Measurements from ENCODE around the gene NFKBIZ. TPM values are rescaled to one million over a fixed set of nuclear protein-coding genes. Genes with fewer than 3 reads are reported as not detected.
"Not testable (repeated sequence)": the region's sequence is repeated elsewhere in the genome, so short reads cannot be mapped to it uniquely, and the experiment has no call there.

The NFKBIZ gene
- total and polyA plus RNA-seq, 4 donors: 4.8 to 78.8 (median 23.7) TPM

DNA sequence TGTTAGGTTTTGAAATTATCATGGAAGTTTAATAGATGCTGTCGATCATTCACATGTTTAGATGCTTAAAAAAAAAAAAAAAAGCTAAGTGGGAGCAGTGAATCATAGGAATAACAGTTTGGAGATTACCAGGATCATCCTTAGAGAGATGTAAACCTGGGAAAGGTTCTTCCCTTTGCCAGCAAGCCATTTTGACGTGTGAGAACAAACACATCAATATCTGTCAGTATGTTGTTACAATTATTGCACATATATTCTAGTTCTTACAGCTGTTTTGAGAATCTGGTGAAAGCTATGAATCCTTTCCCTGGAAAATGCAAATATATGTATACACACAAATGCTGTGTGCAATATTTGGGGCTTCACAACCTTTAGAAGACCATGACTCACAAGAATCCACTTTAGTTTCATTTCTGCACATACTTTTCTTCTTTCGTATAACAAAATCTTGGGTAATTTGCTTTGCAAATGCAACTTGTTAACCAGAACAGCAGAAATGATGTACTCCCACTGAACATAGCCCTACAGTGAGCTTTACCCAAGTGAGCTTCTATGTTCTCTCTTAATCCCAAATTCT is 12.0 kb downstream of the NFKBIZ start (continued):
- no peak for TF ChIP-seq RXRA (IDR thresholded peaks at IDR 0.05)
- no peak for TF ChIP-seq FOXA1 (IDR thresholded peaks at IDR 0.05)
- no peak for TF ChIP-seq HNF4A (conservative IDR thresholded peaks at IDR 0.05)

DNA sequence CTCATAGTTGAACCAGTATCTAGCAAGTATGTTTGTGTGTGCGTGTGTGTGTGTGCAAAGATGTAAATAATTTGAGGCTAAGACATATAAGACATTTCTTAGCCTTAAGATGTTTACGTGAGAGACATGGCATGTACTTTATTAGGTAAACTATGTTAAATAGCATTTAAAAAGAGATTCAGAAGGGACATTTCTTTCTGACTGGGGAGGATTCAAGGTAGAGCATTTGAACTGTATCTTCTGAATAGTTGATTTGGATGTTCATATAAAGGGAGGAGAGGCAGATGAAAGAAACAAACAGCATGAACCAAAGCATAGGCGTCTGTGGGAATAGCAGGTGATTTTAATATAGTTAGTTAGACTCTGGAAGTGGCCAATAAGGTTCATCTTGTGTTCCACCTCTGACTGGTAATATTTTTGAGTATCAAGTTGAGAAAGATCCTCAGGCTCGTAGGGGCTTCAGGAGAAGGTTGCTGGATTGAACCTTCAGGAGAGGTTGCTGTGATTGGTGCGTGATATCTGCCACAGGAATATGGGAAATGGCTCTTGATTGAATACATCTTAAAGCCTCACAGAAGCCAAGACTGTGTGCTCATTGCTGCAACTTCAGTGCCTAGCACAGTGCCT is 12.6 kb downstream of the NFKBIZ start:
- H3K4me1 ChIP-seq (ENCODE audit: control insufficient read depth in 4 of 4, insufficient read depth in 4 of 4, low read length in 3 of 4): peaks cover 0 to 7% (median 4%) of the 10 kb centered on the region in 4 donors
- H3K27ac ChIP-seq (ENCODE audit: low read depth in 1 of 2, low read length in 2 of 2): no peak overlapping the region
- peaks cover 3 to 52% (median 45%) of the 10 kb centered on the region in 4 donors for H3K36me3 ChIP-seq (ENCODE audit: control insufficient read depth in 4 of 4, insufficient read depth in 3 of 4, low read depth in 1 of 4, low read length in 3 of 4)
- no peaks in the 10 kb centered on the region for H3K9me3 ChIP-seq (ENCODE audit: control insufficient read depth in 4 of 4, low read length in 3 of 4)
- H3K9ac ChIP-seq (ENCODE audit: low read depth in 1 of 2, low read length in 2 of 2): no peak overlapping the region
- TF ChIP-seq, protein P1, sequence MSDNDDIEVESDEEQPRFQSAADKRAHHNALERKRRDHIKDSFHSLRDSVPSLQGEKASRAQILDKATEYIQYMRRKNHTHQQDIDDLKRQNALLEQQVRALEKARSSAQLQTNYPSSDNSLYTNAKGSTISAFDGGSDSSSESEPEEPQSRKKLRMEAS (IDR thresholded peaks at IDR 0.05): no peak
- TF ChIP-seq SP1 (IDR thresholded peaks at IDR 0.05) (no peak), FOXA1 (IDR thresholded peaks at IDR 0.05) (no peak), JUND (IDR thresholded peaks at IDR 0.05) (no peak), RXRA (IDR thresholded peaks at IDR 0.05) (no peak), HNF4G (IDR thresholded peaks at IDR 0.05) (no peak), GABPA (IDR thresholded peaks at IDR 0.05 in 1 of 2, conservative IDR thresholded peaks at IDR 0.05 in 1 of 2) (no peak), YY1 (IDR thresholded peaks at IDR 0.05) (no peak)
- TF ChIP-seq, protein P2, sequence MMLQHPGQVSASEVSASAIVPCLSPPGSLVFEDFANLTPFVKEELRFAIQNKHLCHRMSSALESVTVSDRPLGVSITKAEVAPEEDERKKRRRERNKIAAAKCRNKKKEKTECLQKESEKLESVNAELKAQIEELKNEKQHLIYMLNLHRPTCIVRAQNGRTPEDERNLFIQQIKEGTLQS (IDR thresholded peaks at IDR 0.05): no peak
- TF ChIP-seq, protein P3, sequence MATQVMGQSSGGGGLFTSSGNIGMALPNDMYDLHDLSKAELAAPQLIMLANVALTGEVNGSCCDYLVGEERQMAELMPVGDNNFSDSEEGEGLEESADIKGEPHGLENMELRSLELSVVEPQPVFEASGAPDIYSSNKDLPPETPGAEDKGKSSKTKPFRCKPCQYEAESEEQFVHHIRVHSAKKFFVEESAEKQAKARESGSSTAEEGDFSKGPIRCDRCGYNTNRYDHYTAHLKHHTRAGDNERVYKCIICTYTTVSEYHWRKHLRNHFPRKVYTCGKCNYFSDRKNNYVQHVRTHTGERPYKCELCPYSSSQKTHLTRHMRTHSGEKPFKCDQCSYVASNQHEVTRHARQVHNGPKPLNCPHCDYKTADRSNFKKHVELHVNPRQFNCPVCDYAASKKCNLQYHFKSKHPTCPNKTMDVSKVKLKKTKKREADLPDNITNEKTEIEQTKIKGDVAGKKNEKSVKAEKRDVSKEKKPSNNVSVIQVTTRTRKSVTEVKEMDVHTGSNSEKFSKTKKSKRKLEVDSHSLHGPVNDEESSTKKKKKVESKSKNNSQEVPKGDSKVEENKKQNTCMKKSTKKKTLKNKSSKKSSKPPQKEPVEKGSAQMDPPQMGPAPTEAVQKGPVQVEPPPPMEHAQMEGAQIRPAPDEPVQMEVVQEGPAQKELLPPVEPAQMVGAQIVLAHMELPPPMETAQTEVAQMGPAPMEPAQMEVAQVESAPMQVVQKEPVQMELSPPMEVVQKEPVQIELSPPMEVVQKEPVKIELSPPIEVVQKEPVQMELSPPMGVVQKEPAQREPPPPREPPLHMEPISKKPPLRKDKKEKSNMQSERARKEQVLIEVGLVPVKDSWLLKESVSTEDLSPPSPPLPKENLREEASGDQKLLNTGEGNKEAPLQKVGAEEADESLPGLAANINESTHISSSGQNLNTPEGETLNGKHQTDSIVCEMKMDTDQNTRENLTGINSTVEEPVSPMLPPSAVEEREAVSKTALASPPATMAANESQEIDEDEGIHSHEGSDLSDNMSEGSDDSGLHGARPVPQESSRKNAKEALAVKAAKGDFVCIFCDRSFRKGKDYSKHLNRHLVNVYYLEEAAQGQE (IDR thresholded peaks at IDR 0.05): no peak
- DNase-seq (ENCODE audit: low spot score): no peak
- no peaks in the 10 kb centered on the region for H3K27me3 ChIP-seq (ENCODE audit: control insufficient read depth in 4 of 4, insufficient read depth in 4 of 4, low read length in 3 of 4)
- H3K4me3 ChIP-seq (ENCODE audit: low read depth in 1 of 3, low read length in 3 of 3): no peak overlapping the region
- whole genome bisulfite sequencing: 83% methylated on average over 5 of the region's 5 CpGs

DNA sequence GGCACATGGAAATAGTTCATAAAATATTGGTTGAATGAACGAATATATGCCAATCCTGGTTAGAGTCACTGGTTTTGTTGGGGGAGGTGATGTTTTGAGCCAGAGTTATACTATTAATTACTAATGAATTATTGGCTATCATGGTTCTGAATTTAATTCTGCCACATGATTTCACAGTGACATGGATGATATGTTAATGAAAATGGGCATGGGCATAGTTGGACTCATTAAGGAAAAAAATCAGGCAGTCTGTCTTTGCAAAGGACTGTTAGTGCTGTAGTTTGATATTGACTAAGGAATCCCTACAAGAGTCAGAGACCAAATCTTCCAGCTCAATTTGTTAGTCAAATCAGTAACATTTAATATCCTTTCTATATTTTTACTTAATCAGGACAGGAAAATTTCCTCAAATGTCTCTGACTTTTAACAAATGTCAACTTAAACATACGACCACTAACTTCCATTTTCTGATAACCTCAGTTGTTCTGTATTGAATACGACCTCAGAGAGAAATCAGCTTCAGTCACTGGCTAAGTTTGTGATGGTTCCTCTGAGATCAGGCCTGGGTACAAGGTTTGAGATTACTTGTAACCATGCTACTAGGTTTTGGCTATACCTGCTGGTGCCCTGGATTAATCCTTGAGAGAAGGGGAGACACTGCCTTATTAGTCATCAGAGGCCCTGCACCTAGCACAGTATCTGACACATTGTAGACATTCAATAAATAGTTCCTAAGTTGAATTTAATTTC is 13.3 kb downstream of the NFKBIZ start:
- Histone ChIP-seq H3K9me3 (ENCODE audit: control insufficient read depth in 4 of 4, low read length in 3 of 4) (no peaks in the 10 kb centered on the region), H3K9ac (ENCODE audit: low read depth in 1 of 2, low read length in 2 of 2) (no peak overlapping the region), H3K4me1 (ENCODE audit: control insufficient read depth in 4 of 4, insufficient read depth in 4 of 4, low read length in 3 of 4) (peaks cover 0 to 11% (median 6%) of the 10 kb centered on the region in 4 donors), H3K36me3 (ENCODE audit: control insufficient read depth in 4 of 4, insufficient read depth in 3 of 4, low read depth in 1 of 4, low read length in 3 of 4) (peaks cover 0 to 45% (median 38%) of the 10 kb centered on the region in 4 donors), H3K4me3 (ENCODE audit: low read depth in 1 of 3, low read length in 3 of 3) (no peak overlapping the region), H3K27ac (ENCODE audit: low read depth in 1 of 2, low read length in 2 of 2) (no peak overlapping the region), H3K27me3 (ENCODE audit: control insufficient read depth in 4 of 4, insufficient read depth in 4 of 4, low read length in 3 of 4) (no peaks in the 10 kb centered on the region)
- TF ChIP-seq, protein P4, sequence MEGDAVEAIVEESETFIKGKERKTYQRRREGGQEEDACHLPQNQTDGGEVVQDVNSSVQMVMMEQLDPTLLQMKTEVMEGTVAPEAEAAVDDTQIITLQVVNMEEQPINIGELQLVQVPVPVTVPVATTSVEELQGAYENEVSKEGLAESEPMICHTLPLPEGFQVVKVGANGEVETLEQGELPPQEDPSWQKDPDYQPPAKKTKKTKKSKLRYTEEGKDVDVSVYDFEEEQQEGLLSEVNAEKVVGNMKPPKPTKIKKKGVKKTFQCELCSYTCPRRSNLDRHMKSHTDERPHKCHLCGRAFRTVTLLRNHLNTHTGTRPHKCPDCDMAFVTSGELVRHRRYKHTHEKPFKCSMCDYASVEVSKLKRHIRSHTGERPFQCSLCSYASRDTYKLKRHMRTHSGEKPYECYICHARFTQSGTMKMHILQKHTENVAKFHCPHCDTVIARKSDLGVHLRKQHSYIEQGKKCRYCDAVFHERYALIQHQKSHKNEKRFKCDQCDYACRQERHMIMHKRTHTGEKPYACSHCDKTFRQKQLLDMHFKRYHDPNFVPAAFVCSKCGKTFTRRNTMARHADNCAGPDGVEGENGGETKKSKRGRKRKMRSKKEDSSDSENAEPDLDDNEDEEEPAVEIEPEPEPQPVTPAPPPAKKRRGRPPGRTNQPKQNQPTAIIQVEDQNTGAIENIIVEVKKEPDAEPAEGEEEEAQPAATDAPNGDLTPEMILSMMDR (IDR thresholded peaks at IDR 0.05; ENCODE audit: low read depth, low read length, missing input control): no peak
- no peak for TF ChIP-seq HNF4G (IDR thresholded peaks at IDR 0.05)
- no peak for DNase-seq (ENCODE audit: low spot score)
- 71% methylated on average over 3 of the region's 3 CpGs for WGBS

DNA sequence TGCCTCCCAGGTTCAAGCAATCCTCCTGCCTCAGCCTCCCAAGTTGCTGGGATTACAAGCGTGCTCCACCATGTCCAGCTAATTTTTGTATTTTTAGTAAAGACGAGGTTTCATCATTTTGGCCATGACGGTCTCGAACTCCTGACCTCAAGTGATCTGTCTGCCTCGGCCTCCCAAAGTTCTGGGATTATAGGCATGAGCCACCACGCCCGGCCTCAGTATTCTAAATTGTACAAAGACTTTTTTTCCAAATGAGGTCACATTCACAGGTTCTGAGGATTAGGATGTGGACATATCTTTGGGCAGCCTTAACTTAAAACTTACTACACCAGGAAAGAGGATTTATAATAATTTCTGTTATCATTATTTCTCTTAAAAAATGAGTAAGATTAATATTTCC is 15.6 kb downstream of the NFKBIZ start:
- not testable (repeated sequence) for H3K9ac ChIP-seq (ENCODE audit: low read depth in 1 of 2, low read length in 2 of 2); H3K4me3 ChIP-seq (ENCODE audit: low read depth in 1 of 3, low read length in 3 of 3); H3K27ac ChIP-seq (ENCODE audit: low read depth in 1 of 2, low read length in 2 of 2); H3K27me3 ChIP-seq (ENCODE audit: control insufficient read depth in 4 of 4, insufficient read depth in 4 of 4, low read length in 3 of 4); H3K9me3 ChIP-seq (ENCODE audit: control insufficient read depth in 4 of 4, low read length in 3 of 4); DNase-seq (ENCODE audit: low spot score)
- Histone ChIP-seq H3K4me1 (ENCODE audit: control insufficient read depth in 4 of 4, insufficient read depth in 4 of 4, low read length in 3 of 4) (peaks cover 4 to 25% (median 19%) of the 10 kb centered on the region in 4 donors), H3K36me3 (ENCODE audit: control insufficient read depth in 4 of 4, insufficient read depth in 3 of 4, low read depth in 1 of 4, low read length in 3 of 4) (peaks cover 0 to 21% (median 18%) of the 10 kb centered on the region in 4 donors)
- 74% methylated on average over 7 of the region's 7 CpGs for WGBS

Data from liver (tissue), 9 donors.